Astrocyte (in vitro differentiated cells and primary cell): ENCODE data around the gene ARF1. TPM values are rescaled to one million over a fixed set of nuclear protein-coding genes. Genes with fewer than 3 reads are reported as not detected.

Experiments used
- DNase-seq: peaks from one replicate; pipeline ENCODE4 v3.0.0-alpha.2; 2010; ENCODE audit warnings: low read depth
- FAIRE-seq: peaks from 2 replicates; lab custom pipeline; 2011; peaks lifted over from hg19 to GRCh38; lab: Jason Lieb, UNC
- H2AFZ ChIP-seq: 2 replicates; pipeline ENCODE4 v1.6.0; 2012; ENCODE audit warnings: low read depth, low read length, inconsistent platforms
- H3K27ac ChIP-seq: 2 replicates; pipeline ENCODE4 v1.5.1; 2011; ENCODE audit warnings: low read depth, low read length, inconsistent platforms
- H3K27me3 ChIP-seq: 2 replicates; pipeline ENCODE4 v1.6.0; 2011; ENCODE audit warnings: low read length, inconsistent platforms; ENCODE audit not compliant: insufficient read depth
- H3K36me3 ChIP-seq: 2 replicates; pipeline ENCODE4 v1.5.1; 2011; ENCODE audit warnings: low read length, inconsistent platforms; ENCODE audit not compliant: insufficient read depth
- H3K4me1 ChIP-seq: 2 replicates; pipeline ENCODE4 v1.5.1; 2011; ENCODE audit warnings: low read length, inconsistent platforms; ENCODE audit not compliant: insufficient read depth
- H3K4me2 ChIP-seq: 2 replicates; pipeline ENCODE4 v1.6.0; 2012; ENCODE audit warnings: low read length, inconsistent platforms
- H3K4me3 ChIP-seq: 2 replicates; pipeline ENCODE4 v1.5.1; 2011; ENCODE audit warnings: low read depth, mild to moderate bottlenecking, low read length, inconsistent platforms; ENCODE audit not compliant: insufficient read depth
- H3K79me2 ChIP-seq: 2 replicates; pipeline ENCODE4 v1.6.0; 2012; ENCODE audit warnings: mild to moderate bottlenecking, low read length, inconsistent platforms; ENCODE audit not compliant: insufficient read depth
- H3K9ac ChIP-seq: 2 replicates; pipeline ENCODE4 v1.6.0; 2012; ENCODE audit warnings: mild to moderate bottlenecking, low read length, inconsistent platforms
- H3K9me3 ChIP-seq: 2 replicates; pipeline ENCODE4 v1.5.1; 2012; ENCODE audit warnings: low read depth, mild to moderate bottlenecking, low read length, inconsistent platforms; ENCODE audit not compliant: insufficient read depth
- H4K20me1 ChIP-seq: 2 replicates; pipeline ENCODE4 v1.6.0; 2012; ENCODE audit warnings: low read length, inconsistent platforms; ENCODE audit not compliant: insufficient read depth
- H3K27ac Mint-ChIP-seq: one replicate; pipeline ENCODE4 v1.8.0; 2021; ENCODE audit warnings: mild to moderate bottlenecking, mixed read lengths; ENCODE audit not compliant: unreplicated experiment
- H3K27me3 Mint-ChIP-seq: one replicate; pipeline ENCODE4 v1.8.0; 2021; ENCODE audit warnings: low read depth, mixed read lengths; ENCODE audit not compliant: unreplicated experiment
- H3K36me3 Mint-ChIP-seq: one replicate; pipeline ENCODE4 v1.8.0; 2021; ENCODE audit warnings: low read depth, mixed read lengths; ENCODE audit not compliant: unreplicated experiment
- H3K4me1 Mint-ChIP-seq: one replicate; pipeline ENCODE4 v1.8.0; 2021; ENCODE audit warnings: low read depth, mixed read lengths; ENCODE audit not compliant: unreplicated experiment
- H3K4me3 Mint-ChIP-seq: one replicate; pipeline ENCODE4 v1.8.0; 2021; ENCODE audit warnings: mild to moderate bottlenecking, moderate library complexity, mixed read lengths; ENCODE audit not compliant: unreplicated experiment
- H3K9me3 Mint-ChIP-seq: one replicate; pipeline ENCODE4 v1.8.0; 2021; ENCODE audit warnings: mild to moderate bottlenecking, mixed read lengths; ENCODE audit not compliant: unreplicated experiment
- EZH2 ChIP-seq: IDR thresholded peaks from 2 replicates; pipeline ENCODE4 v1.6.1; 2012; ENCODE audit warnings: mild to moderate bottlenecking, low read length, inconsistent platforms; ENCODE audit not compliant: insufficient read depth
- total RNA-seq: library from RNA; stranded (reverse); gene quantifications from 2 replicates; pipeline ENCODE4 v1.2.1, GENCODE V29; 2021
- TF ChIP-seq, protein P1 (sequence below): IDR thresholded peaks from 2 replicates; pipeline ENCODE4 v1.5.1; 2011; ENCODE audit warnings: low read depth, mild to moderate bottlenecking, inconsistent platforms, low read length, moderate library complexity; ENCODE audit not compliant: insufficient read depth

ARF1 gene
- total RNA-seq, 1 donor from 2014 or later: 431 TPM

- Histone ChIP-seq H3K79me2 (peaks cover 88% of the 10 kb centered on the region), H3K4me2 (no peak overlapping the region), H4K20me1 (peaks cover 80% of the 10 kb centered on the region), H2AFZ (no peak overlapping the region), H3K9me3 (no peaks in the 10 kb centered on the region), H3K9ac (no peak overlapping the region), H3K4me3 (no peak overlapping the region), H3K27ac (no peak overlapping the region), H3K27me3 (no peaks in the 10 kb centered on the region), H3K4me1 (peaks cover 24% of the 10 kb centered on the region), H3K36me3 (peaks cover 6% of the 10 kb centered on the region)
- FAIRE-seq: no peak
- TF ChIP-seq EZH2: no peak
- TF ChIP-seq, protein P1, sequence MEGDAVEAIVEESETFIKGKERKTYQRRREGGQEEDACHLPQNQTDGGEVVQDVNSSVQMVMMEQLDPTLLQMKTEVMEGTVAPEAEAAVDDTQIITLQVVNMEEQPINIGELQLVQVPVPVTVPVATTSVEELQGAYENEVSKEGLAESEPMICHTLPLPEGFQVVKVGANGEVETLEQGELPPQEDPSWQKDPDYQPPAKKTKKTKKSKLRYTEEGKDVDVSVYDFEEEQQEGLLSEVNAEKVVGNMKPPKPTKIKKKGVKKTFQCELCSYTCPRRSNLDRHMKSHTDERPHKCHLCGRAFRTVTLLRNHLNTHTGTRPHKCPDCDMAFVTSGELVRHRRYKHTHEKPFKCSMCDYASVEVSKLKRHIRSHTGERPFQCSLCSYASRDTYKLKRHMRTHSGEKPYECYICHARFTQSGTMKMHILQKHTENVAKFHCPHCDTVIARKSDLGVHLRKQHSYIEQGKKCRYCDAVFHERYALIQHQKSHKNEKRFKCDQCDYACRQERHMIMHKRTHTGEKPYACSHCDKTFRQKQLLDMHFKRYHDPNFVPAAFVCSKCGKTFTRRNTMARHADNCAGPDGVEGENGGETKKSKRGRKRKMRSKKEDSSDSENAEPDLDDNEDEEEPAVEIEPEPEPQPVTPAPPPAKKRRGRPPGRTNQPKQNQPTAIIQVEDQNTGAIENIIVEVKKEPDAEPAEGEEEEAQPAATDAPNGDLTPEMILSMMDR: no peak
- H3K4me3 Mint-ChIP-seq: no peak overlapping the region
- H3K4me1 Mint-ChIP-seq: peaks cover 20% of the 10 kb centered on the region
- H3K27ac Mint-ChIP-seq: no peak overlapping the region
- H3K36me3 Mint-ChIP-seq: peaks cover 3% of the 10 kb centered on the region
- no peaks in the 10 kb centered on the region for H3K27me3 Mint-ChIP-seq
- no peak for DNase-seq
- peaks cover 2% of the 10 kb centered on the region for H3K9me3 Mint-ChIP-seq
Measured at GRCh38 chr1:228144193-228144992, 61.9 kb downstream of the ARF1 start.

GRCh38 chr1:228144993-228145343 is 62.5 kb downstream of the ARF1 start:
- no peak overlapping the region for H3K4me3 ChIP-seq
- H3K27me3 ChIP-seq: no peaks in the 10 kb centered on the region
- no peak overlapping the region for H2AFZ ChIP-seq
- H3K27ac Mint-ChIP-seq: no peak overlapping the region
- no peak overlapping the region for H3K27ac ChIP-seq
- H4K20me1 ChIP-seq: peaks cover 80% of the 10 kb centered on the region
- H3K4me1 Mint-ChIP-seq: peaks cover 20% of the 10 kb centered on the region
- no peak for DNase-seq
- H3K4me3 Mint-ChIP-seq: no peak overlapping the region
- peaks cover 6% of the 10 kb centered on the region for H3K36me3 ChIP-seq
- H3K4me2 ChIP-seq: no peak overlapping the region
- TF ChIP-seq, protein P1: no peak
- no peak for TF ChIP-seq EZH2
- peaks cover 88% of the 10 kb centered on the region for H3K79me2 ChIP-seq
- no peak for FAIRE-seq
- peaks cover 3% of the 10 kb centered on the region for H3K36me3 Mint-ChIP-seq
- H3K9me3 Mint-ChIP-seq: no peaks in the 10 kb centered on the region
- H3K4me1 ChIP-seq: peaks cover 27% of the 10 kb centered on the region
- H3K9me3 ChIP-seq: no peaks in the 10 kb centered on the region
- no peak overlapping the region for H3K9ac ChIP-seq
- H3K27me3 Mint-ChIP-seq: no peaks in the 10 kb centered on the region
